H1 (cell line): Measurements from ENCODE around the gene KSR2. TPM values are rescaled to one million over a fixed set of nuclear protein-coding genes. Genes with fewer than 3 reads are reported as not detected.

ENCODE experiments used
- CTCF ChIA-PET: fragments of 300-600 bp; sonication (Branson Sonifier 250); formaldehyde crosslinking; loops from one replicate; lab custom pipeline; 2021; ENCODE audit not compliant: partially characterized antibody; lab: Charles Lee
- POLR2A ChIA-PET: fragments of 300-600 bp; sonication (Branson Sonifier 250); formaldehyde crosslinking; loops from one replicate; lab custom pipeline; 2021; ENCODE audit warnings: inconsistent platforms; ENCODE audit not compliant: partially characterized antibody; lab: Charles Lee
- DNase-seq, 2 experiments: peaks; one replicate each; pipeline versions ENCODE4 v3.0.0 to v3.0.0-alpha.2; 2010 to 2022; ENCODE audit warnings: low spot score in 2 of 2, low read depth in 1 of 2, mixed read lengths in 1 of 2
- FAIRE-seq: peaks from 2 replicates; lab custom pipeline; 2011; peaks lifted over from hg19 to GRCh38; lab: Jason Lieb, UNC
- H2AFZ ChIP-seq: 2 replicates; pipeline ENCODE4 v1.8.1; 2012; ENCODE audit warnings: low read length, inconsistent platforms
- H2AK5ac ChIP-seq: 2 replicates; pipeline ENCODE4 v1.6.1; 2013; ENCODE audit warnings: low read depth, low read length
- H2BK120ac ChIP-seq: replicated peaks from 2 replicates; pipeline ENCODE3; 2013; ENCODE audit warnings: low read depth, low read length, inconsistent platforms
- H2BK12ac ChIP-seq: 2 replicates; pipeline ENCODE4 v1.6.1; 2013; ENCODE audit warnings: low read depth, low read length
- H2BK15ac ChIP-seq: 2 replicates; pipeline ENCODE4 v1.6.1; 2013; ENCODE audit warnings: low read length
- H2BK20ac ChIP-seq: 2 replicates; pipeline ENCODE4 v1.6.1; 2013; ENCODE audit warnings: low read length
- H2BK5ac ChIP-seq: 2 replicates; pipeline ENCODE4 v1.6.1; 2013; ENCODE audit warnings: low read depth, low read length
- H3K14ac ChIP-seq: 2 replicates; pipeline ENCODE4 v1.6.1; 2013; ENCODE audit warnings: inconsistent platforms; ENCODE audit not compliant: insufficient read length
- H3K18ac ChIP-seq: 2 replicates; pipeline ENCODE4 v1.6.1; 2013; ENCODE audit warnings: low read length; ENCODE audit errors: extremely low read depth
- H3K23ac ChIP-seq: 2 replicates; pipeline ENCODE4 v1.6.1; 2013; ENCODE audit warnings: inconsistent platforms; ENCODE audit not compliant: insufficient read length
- H3K23me2 ChIP-seq: 2 replicates; pipeline ENCODE4 v1.6.1; 2013; ENCODE audit warnings: low read depth, low read length
- H3K27ac ChIP-seq: 2 replicates; pipeline ENCODE4 v1.6.1; 2011; ENCODE audit warnings: low read depth, low read length, inconsistent platforms
- H3K27me3 ChIP-seq, 4 experiments: replicated peaks in 1 of 4; 1 replicate in 1 of 4; 2 replicates in 3 of 4; pipeline versions ENCODE4 v1.6.1 to v1.8.1; 2011 to 2013; ENCODE audit warnings: low read length in 3 of 4, mild to moderate bottlenecking in 3 of 4, inconsistent platforms in 2 of 4, mixed read lengths in 2 of 4, moderate library complexity in 1 of 4; ENCODE audit not compliant: control insufficient read depth in 3 of 4, insufficient read depth in 3 of 4; ENCODE audit errors: extremely low read depth in 1 of 4
- H3K36me3 ChIP-seq, 4 experiments: 2 replicates each; pipeline versions ENCODE4 v1.6.1 to v1.8.1; 2011 to 2013; ENCODE audit warnings: mild to moderate bottlenecking in 4 of 4, low read length in 3 of 4, moderate library complexity in 2 of 4, control low read depth in 1 of 4, inconsistent platforms in 1 of 4; ENCODE audit not compliant: insufficient read depth in 4 of 4, control insufficient read depth in 2 of 4
- H3K4ac ChIP-seq: replicated peaks from 2 replicates; pipeline ENCODE3; 2013; ENCODE audit warnings: low read length, low read depth, mixed read lengths, inconsistent platforms; ENCODE audit not compliant: insufficient read length
- H3K4me1 ChIP-seq, 4 experiments: replicated peaks in 1 of 4; 1 replicate in 1 of 4; 2 replicates in 3 of 4; pipeline versions ENCODE4 v1.6.1 to v1.8.1; 2011 to 2013; ENCODE audit warnings: low read length in 3 of 4, inconsistent platforms in 2 of 4, mixed read lengths in 1 of 4; ENCODE audit not compliant: insufficient read depth in 4 of 4, control insufficient read depth in 3 of 4
- H3K4me2 ChIP-seq, 2 experiments: 2 replicates each; pipeline versions ENCODE4 v1.6.1 to v1.8.1; 2011 to 2013; ENCODE audit warnings: low read depth in 2 of 2, low read length in 2 of 2, control low read depth in 1 of 2, inconsistent platforms in 1 of 2, mild to moderate bottlenecking in 1 of 2; ENCODE audit not compliant: insufficient read depth in 1 of 2
- H3K4me3 ChIP-seq, 4 experiments: fragments of 200-600, 300-600 bp in 1 of 4; sonication (generic), shearing (Covaris generic), sonication (Bioruptor Twin) in 1 of 4; 2 replicates each; pipeline versions ENCODE4 v1.5.1 to v1.8.1; 2011 to 2016; ENCODE audit warnings: low read length in 4 of 4, low read depth in 3 of 4, control low read depth in 2 of 4, inconsistent platforms in 2 of 4, mild to moderate bottlenecking in 2 of 4, mixed read lengths in 1 of 4, moderate library complexity in 1 of 4; ENCODE audit not compliant: insufficient read depth in 2 of 4; ENCODE audit errors: extremely low read depth in 1 of 4
- H3K56ac ChIP-seq: replicated peaks from 2 replicates; pipeline ENCODE3; 2013; ENCODE audit warnings: low read depth, mild to moderate bottlenecking, mixed read lengths, low read length, inconsistent platforms; ENCODE audit not compliant: insufficient read length
- H3K79me1 ChIP-seq: 2 replicates; pipeline ENCODE4 v1.6.1; 2013; ENCODE audit warnings: low read depth, low read length, control low read depth
- H3K79me2 ChIP-seq, 2 experiments: 2 replicates each; pipeline versions ENCODE4 v1.6.1 to v1.8.1; 2012 to 2013; ENCODE audit warnings: low read length in 2 of 2, mild to moderate bottlenecking in 2 of 2, inconsistent platforms in 1 of 2; ENCODE audit not compliant: insufficient read depth in 2 of 2, control insufficient read depth in 1 of 2
- H3K9ac ChIP-seq, 4 experiments: replicated peaks in 1 of 4; 1 replicate in 1 of 4; 2 replicates in 3 of 4; pipeline versions ENCODE4 v1.6.1 to v1.8.1; 2011 to 2013; ENCODE audit warnings: low read depth in 3 of 4, low read length in 3 of 4, control low read depth in 2 of 4, mild to moderate bottlenecking in 2 of 4, moderate library complexity in 2 of 4, inconsistent platforms in 1 of 4; ENCODE audit errors: extremely low read depth in 1 of 4
- H3K9me3 ChIP-seq, 2 experiments: 2 replicates each; pipeline versions ENCODE4 v1.6.1 to v1.8.1; 2012 to 2013; ENCODE audit warnings: mild to moderate bottlenecking in 2 of 2, moderate library complexity in 2 of 2, control low read depth in 1 of 2, inconsistent platforms in 1 of 2, low read depth in 1 of 2, low read length in 1 of 2, mixed read lengths in 1 of 2; ENCODE audit not compliant: insufficient read depth in 2 of 2
- H4K20me1 ChIP-seq, 2 experiments: replicated peaks in 1 of 2; 2 replicates each; pipeline versions ENCODE3 to v1.8.1; 2011 to 2013; ENCODE audit warnings: inconsistent platforms in 2 of 2, low read length in 2 of 2, mild to moderate bottlenecking in 1 of 2; ENCODE audit not compliant: insufficient read depth in 2 of 2, control insufficient read depth in 1 of 2
- H4K5ac ChIP-seq: 2 replicates; pipeline ENCODE4 v1.6.1; 2013; ENCODE audit warnings: low read length, low read depth, mixed read lengths, inconsistent platforms; ENCODE audit not compliant: insufficient read length
- H4K8ac ChIP-seq: 2 replicates; pipeline ENCODE4 v1.8.0; 2013; ENCODE audit warnings: mild to moderate bottlenecking, moderate library complexity, low read length, inconsistent platforms; ENCODE audit not compliant: insufficient read depth; ENCODE audit errors: extremely low read depth
- H4K91ac ChIP-seq: replicated peaks from 2 replicates; pipeline ENCODE3; 2013; ENCODE audit warnings: low read length, mixed read lengths, inconsistent platforms; ENCODE audit not compliant: insufficient read length
- ASH2L ChIP-seq: fragments of 200-600, 300-600 bp; sonication (generic); IDR thresholded peaks from one replicate; pipeline ENCODE4 v1.7.1; 2017; ENCODE audit warnings: low read length
- BRCA1 ChIP-seq: IDR thresholded peaks from 2 replicates; pipeline ENCODE4 v1.6.1; 2012; ENCODE audit warnings: low read depth, low read length, improper control_type of control experiment
- EGR1 ChIP-seq: IDR thresholded peaks from 2 replicates; pipeline ENCODE4 v1.6.1; 2011; ENCODE audit warnings: low read depth, low read length, borderline replicate concordance
- KDM4A ChIP-seq: IDR thresholded peaks from one replicate; pipeline ENCODE4 v1.7.1; 2012; ENCODE audit warnings: low read depth, mild to moderate bottlenecking, moderate library complexity, low read length, inconsistent platforms; ENCODE audit not compliant: severe bottlenecking
- SP1 ChIP-seq: IDR thresholded peaks from 2 replicates; pipeline ENCODE4 v1.6.1; 2011; ENCODE audit warnings: low read depth, low read length
- SRF ChIP-seq: IDR thresholded peaks from 2 replicates; pipeline ENCODE4 v1.6.1; 2011; ENCODE audit warnings: mild to moderate bottlenecking, low read depth, low read length, moderate library complexity
- TCF12 ChIP-seq: IDR thresholded peaks from 2 replicates; pipeline ENCODE4 v1.6.1; 2011; ENCODE audit warnings: low read depth, mild to moderate bottlenecking, low read length
- TEAD4 ChIP-seq: IDR thresholded peaks from 2 replicates; pipeline ENCODE4 v1.6.1; 2012; ENCODE audit warnings: low read depth, low read length, inconsistent platforms, mixed read lengths
- YY1 ChIP-seq: IDR thresholded peaks from 2 replicates; pipeline ENCODE4 v1.6.1; 2011; ENCODE audit warnings: low read depth, mild to moderate bottlenecking, low read length
- WGBS, 2 experiments: shearing (Covaris generic) in 1 of 2; methylation state at CpG; one replicate each; pipeline versions ENCODE4 v1.1.6 to v1.1.7; 2013 to 2015; ENCODE audit warnings: low lambda C conversion rate in 2 of 2, mixed read lengths in 2 of 2, inconsistent platforms in 1 of 2, low coverage in 1 of 2, missing lambda C conversion rate in 1 of 2; ENCODE audit not compliant: insufficient replicate concordance in 2 of 2, insufficient coverage in 1 of 2, insufficient read length in 1 of 2; ENCODE audit errors: extremely low coverage in 1 of 2, missing lambda C conversion rate in 1 of 2; 5-methylcytosine and 5-hydroxymethylcytosine counted together
- polyA plus RNA-seq, 7 experiments: library from polyadenylated mRNA; depleted of rRNA in 3 of 7; stranded (reverse) in 5 of 7; unstranded in 2 of 7; fragments of >200 nt in 5 of 7; fragments of 200-250 nt in 2 of 7; gene quantifications; 1 replicate in 5 of 7; 2 replicates in 1 of 7; 4 replicates in 1 of 7; pipeline versions ENCODE4 v1.2.1 to v1.2.3, GENCODE V29; 2011 to 2013; ENCODE audit warnings: missing spikeins in 2 of 7, mixed read lengths in 2 of 7
- total RNA-seq: library from RNA; stranded (reverse); fragmentation: NEBNext Ultra II Directional; extraction: Animal tissue kit (Norgen Biotek cat#: 25700); gene quantifications from 2 replicates; pipeline ENCODE4 v1.2.1, GENCODE V29; 2021

KSR2 gene
- total and polyA plus RNA-seq, 2 of the 8 experiments (the other 6 are each of a cell fraction or from before 2014, with no cell fraction given) = 0.74 to 2.2 TPM

GRCh38 chr12:117662220-117662619 is 306.6 kb downstream of the KSR2 start:
- H3K23ac ChIP-seq = no peak overlapping the region
- H2BK12ac ChIP-seq = no peak overlapping the region
- no peak overlapping the region for H3K9ac ChIP-seq
- H3K79me1 ChIP-seq = no peaks in the 10 kb centered on the region
- no peaks in the 10 kb centered on the region for H4K20me1 ChIP-seq
- no peak overlapping the region for H2BK5ac ChIP-seq
- FAIRE-seq (no peak), DNase-seq (no peak)
- no peak overlapping the region for H4K5ac ChIP-seq
- H2AFZ ChIP-seq = no peak overlapping the region
- H3K4me1 ChIP-seq = no peaks in the 10 kb centered on the region
- ChIA-PET POLR2A (interaction anchor here (0.5 to 0.7 kb wide), 2 partner anchors 10 to 37 kb away, joined by 3 read pairs; no protein-coding TSS in a partner anchor), CTCF (interaction anchor here (0.8 to 1.5 kb wide), 5 partner anchors 9 to 426 kb away, joined by 3 to 5 read pairs (median 4); no protein-coding TSS in a partner anchor)
- H3K4ac ChIP-seq = no peak overlapping the region
- no peaks in the 10 kb centered on the region for H3K36me3 ChIP-seq
- H3K4me3 ChIP-seq = no peak overlapping the region
- H4K91ac ChIP-seq = no peak overlapping the region
- no peak overlapping the region for H2BK120ac ChIP-seq
- no peak overlapping the region for H3K56ac ChIP-seq
- H3K79me2 ChIP-seq = no peaks in the 10 kb centered on the region
- H3K4me2 ChIP-seq = no peak overlapping the region
- no peak overlapping the region for H3K27ac ChIP-seq
- no peak overlapping the region for H4K8ac ChIP-seq
- no peaks in the 10 kb centered on the region for H3K23me2 ChIP-seq
- H2BK20ac ChIP-seq = no peak overlapping the region
- WGBS, 2 experiments = 91% methylated on average over 6 of the region's 6 CpGs; no CpG with 5 or more reads in 1 of the 2 experiments
- H3K14ac ChIP-seq = no peak overlapping the region
- no peak overlapping the region for H2BK15ac ChIP-seq
- H3K18ac ChIP-seq = no peak overlapping the region
- no peaks in the 10 kb centered on the region for H3K9me3 ChIP-seq
- H2AK5ac ChIP-seq = no peak overlapping the region
- H3K27me3 ChIP-seq = no peaks in the 10 kb centered on the region
- TF ChIP-seq SRF (no peak), TCF12 (no peak), ASH2L (no peak), KDM4A (no peak), TEAD4 (no peak), YY1 (no peak), SP1 (no peak), EGR1 (no peak), BRCA1 (no peak)
